Immature natural killer cell (primary cell): ENCODE data around the gene PNMA1. TPM values are rescaled to one million over a fixed set of nuclear protein-coding genes. Genes with fewer than 3 reads are reported as not detected.
A peak's percentile ranks its signal among the peaks of the same experiment; 100 is the strongest.

Experiments used
- DNase-seq, 3 donors: peaks; one replicate each; pipeline ENCODE4 v3.0.0; 2022; ENCODE audit warnings: mixed read lengths in 1 of 3
- H3K27ac Mint-ChIP-seq, 6 donors: one replicate each; pipeline ENCODE4 v1.8.0; 2020; ENCODE audit warnings: mixed read lengths in 6 of 6, mild to moderate bottlenecking in 5 of 6, inconsistent platforms in 4 of 6, moderate library complexity in 3 of 6
- H3K27me3 Mint-ChIP-seq, 3 donors: one replicate each; pipeline ENCODE4 v1.8.0; 2020 to 2021; ENCODE audit warnings: low read depth in 3 of 3, mild to moderate bottlenecking in 3 of 3, mixed read lengths in 3 of 3, moderate library complexity in 3 of 3, inconsistent platforms in 1 of 3
- H3K36me3 Mint-ChIP-seq, 3 donors: one replicate each; pipeline ENCODE4 v1.8.0; 2020; ENCODE audit warnings: mixed read lengths in 3 of 3, inconsistent platforms in 2 of 3, mild to moderate bottlenecking in 2 of 3
- H3K4me1 Mint-ChIP-seq, 2 donors: one replicate each; pipeline ENCODE4 v1.8.0; 2020; ENCODE audit warnings: inconsistent platforms in 2 of 2, mild to moderate bottlenecking in 2 of 2, mixed read lengths in 2 of 2, moderate library complexity in 1 of 2
- H3K4me3 Mint-ChIP-seq, 5 donors: one replicate each; pipeline ENCODE4 v1.8.0; 2020; ENCODE audit warnings: mild to moderate bottlenecking in 5 of 5, mixed read lengths in 5 of 5, inconsistent platforms in 3 of 5, moderate library complexity in 3 of 5
- H3K9me3 Mint-ChIP-seq, 6 donors: one replicate each; pipeline ENCODE4 v1.8.0; 2020; ENCODE audit warnings: mild to moderate bottlenecking in 6 of 6, mixed read lengths in 6 of 6, inconsistent platforms in 4 of 6, moderate library complexity in 3 of 6
- polyA plus RNA-seq, 3 donors: library from polyadenylated mRNA; unstranded; fragments of 300-500 nt; fragmentation: Illumina TruSeq; gene quantifications; one replicate each; pipeline ENCODE4 v1.2.3, GENCODE V29; 2021

The PNMA1 gene
- polyA plus RNA-seq, 3 donors from 2014 or later: 19.6 to 39.2 (median 23.8) TPM

DNA sequence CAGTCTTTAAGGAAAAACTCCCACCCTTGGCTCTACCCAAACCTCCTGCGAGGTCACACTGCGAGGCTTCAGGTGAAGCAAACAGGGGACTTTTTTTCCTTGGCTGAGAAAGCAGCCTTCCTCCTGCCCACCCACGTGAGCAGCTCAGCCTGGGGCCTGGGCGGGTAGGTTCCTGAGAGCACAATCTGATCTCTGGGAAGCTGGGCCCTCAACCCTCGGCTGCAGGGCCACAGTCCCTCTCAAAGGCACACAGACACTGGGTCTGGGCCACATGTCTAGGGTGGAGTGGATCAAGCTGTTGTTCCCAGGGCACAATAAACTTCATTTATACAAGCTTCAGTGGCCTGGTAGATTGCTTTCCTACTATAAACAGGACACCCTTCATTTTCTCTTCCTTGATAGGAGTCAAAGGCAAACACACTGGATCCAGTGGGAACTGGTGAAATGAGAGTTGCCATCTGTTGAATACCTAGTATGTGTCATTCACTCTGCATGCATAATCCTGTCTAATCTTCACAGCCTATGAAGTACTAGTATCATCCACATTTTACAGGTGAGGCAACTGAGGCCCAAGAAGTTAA is 41.3 kb upstream of the PNMA1 start:
- H3K9me3 Mint-ChIP-seq: no peaks in the 10 kb centered on the region
- H3K27me3 Mint-ChIP-seq: peaks cover 18 to 47% (median 30%) of the 10 kb centered on the region in 3 donors
- peak overlapping the region; percentile 93 to 99 (median 97) for H3K27ac Mint-ChIP-seq
- H3K4me1 Mint-ChIP-seq: peaks cover 85 to 89% of the 10 kb centered on the region in 2 donors
- peak overlapping the region; percentile 82 to 91 (median 88) for H3K4me3 Mint-ChIP-seq
- no peaks in the 10 kb centered on the region for H3K36me3 Mint-ChIP-seq
- DNase-seq: no peak

DNA sequence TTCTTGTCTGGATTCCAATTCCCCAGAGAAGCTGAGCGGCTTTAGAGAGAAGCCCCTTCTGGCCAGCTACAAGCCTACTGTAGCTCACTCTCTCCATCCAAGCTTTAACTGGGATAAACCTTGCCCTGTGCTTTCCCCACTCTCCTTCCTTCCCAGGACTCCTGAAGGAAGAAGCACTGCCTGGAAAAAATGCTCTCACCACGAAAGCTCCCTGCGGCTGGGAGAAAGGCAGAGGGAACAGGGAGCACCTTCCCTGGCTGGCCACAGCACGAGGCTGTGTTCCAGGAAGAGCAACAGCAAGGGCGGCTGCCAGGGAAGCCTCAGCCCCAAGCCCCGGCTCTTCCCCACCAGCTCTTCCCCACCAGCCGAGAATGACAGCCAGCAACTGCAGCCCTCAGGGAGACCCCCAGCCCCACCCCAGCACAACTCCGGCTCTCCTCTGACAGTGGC is 40.8 kb upstream of the PNMA1 start:
- no peaks in the 10 kb centered on the region for H3K9me3 Mint-ChIP-seq
- H3K36me3 Mint-ChIP-seq: no peaks in the 10 kb centered on the region
- H3K4me3 Mint-ChIP-seq: peak overlapping the region; percentile 82 to 91 (median 88)
- H3K4me1 Mint-ChIP-seq: peaks cover 88 to 89% of the 10 kb centered on the region in 2 donors
- H3K27me3 Mint-ChIP-seq: peaks cover 12 to 41% (median 25%) of the 10 kb centered on the region in 3 donors
- peak overlapping the region; percentile 93 to 99 (median 97) for H3K27ac Mint-ChIP-seq
- DNase-seq: no peak

GRCh38 chr14:73753887-73754795 is 40.0 kb upstream of the PNMA1 start:
- peak overlapping the region; percentile 82 to 91 (median 88) for H3K4me3 Mint-ChIP-seq

GRCh38 chr14:73753124-73753886 is 39.1 kb upstream of the PNMA1 start:
- H3K4me1 Mint-ChIP-seq: peaks cover 98 to 100% of the 10 kb centered on the region in 2 donors
- no peaks in the 10 kb centered on the region for H3K36me3 Mint-ChIP-seq
- DNase-seq: no peak
- H3K27me3 Mint-ChIP-seq: peaks cover 3 to 31% (median 18%) of the 10 kb centered on the region in 3 donors
- H3K4me3 Mint-ChIP-seq: peak overlapping the region; percentile 82 to 91 (median 88)
- no peaks in the 10 kb centered on the region for H3K9me3 Mint-ChIP-seq
- H3K27ac Mint-ChIP-seq: peak overlapping the region; percentile 93 to 99 (median 97)

More at GRCh38 chr14:73753887-73754795, 40.0 kb upstream of the PNMA1 start:
- H3K4me1 Mint-ChIP-seq: peaks cover 95 to 96% of the 10 kb centered on the region in 2 donors
- peaks cover 10 to 38% (median 23%) of the 10 kb centered on the region in 3 donors for H3K27me3 Mint-ChIP-seq
- DNase-seq: peak in 1 of 3 donors; percentile 36
- no peaks in the 10 kb centered on the region for H3K36me3 Mint-ChIP-seq
- no peaks in the 10 kb centered on the region for H3K9me3 Mint-ChIP-seq
- H3K27ac Mint-ChIP-seq: peak overlapping the region; percentile 93 to 99 (median 97)

DNA sequence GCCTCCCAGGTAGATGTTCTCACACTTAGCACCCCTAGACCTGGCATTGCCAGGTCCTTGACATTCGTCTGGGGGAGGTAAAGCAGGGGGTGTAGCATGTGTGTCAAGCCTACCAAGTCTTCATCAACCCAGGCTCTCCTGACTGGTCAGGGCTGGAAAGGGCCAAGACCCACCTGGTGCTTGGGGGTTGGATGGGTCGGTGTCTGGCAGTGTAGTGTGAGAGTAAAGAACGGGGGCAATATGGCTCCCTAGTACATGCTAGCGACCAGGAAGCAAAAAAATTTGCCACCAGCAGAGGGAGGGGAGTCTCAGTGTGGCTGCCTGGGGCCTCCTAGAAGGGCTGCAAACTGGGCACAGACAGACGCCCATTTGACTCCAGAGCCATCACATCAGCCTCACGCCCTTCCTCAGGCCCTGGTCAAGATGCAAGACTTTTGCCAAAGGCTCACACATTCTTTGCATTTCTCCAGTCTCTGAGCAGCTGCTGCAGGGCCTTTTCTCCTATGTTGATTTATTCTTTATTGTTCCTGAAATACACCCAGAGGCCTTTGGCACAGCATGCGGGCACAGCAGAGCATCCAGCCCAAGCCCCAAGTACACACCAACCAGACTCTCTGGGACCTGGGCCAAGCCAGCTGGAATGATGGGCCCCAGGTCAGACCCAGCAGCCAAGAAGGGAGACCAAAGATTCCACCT is 38.3 kb upstream of the PNMA1 start:
- Mint-ChIP-seq H3K27me3 (peaks cover 2 to 22% (median 13%) of the 10 kb centered on the region in 3 donors), H3K9me3 (no peaks in the 10 kb centered on the region), H3K36me3 (no peaks in the 10 kb centered on the region), H3K27ac (peak overlapping the region; percentile 93 to 99 (median 97)), H3K4me1 (peaks cover 98 to 100% of the 10 kb centered on the region in 2 donors), H3K4me3 (peak overlapping the region; percentile 56 to 91 (median 68))
- DNase-seq: peak; percentile 60 to 65 (median 64)

DNA sequence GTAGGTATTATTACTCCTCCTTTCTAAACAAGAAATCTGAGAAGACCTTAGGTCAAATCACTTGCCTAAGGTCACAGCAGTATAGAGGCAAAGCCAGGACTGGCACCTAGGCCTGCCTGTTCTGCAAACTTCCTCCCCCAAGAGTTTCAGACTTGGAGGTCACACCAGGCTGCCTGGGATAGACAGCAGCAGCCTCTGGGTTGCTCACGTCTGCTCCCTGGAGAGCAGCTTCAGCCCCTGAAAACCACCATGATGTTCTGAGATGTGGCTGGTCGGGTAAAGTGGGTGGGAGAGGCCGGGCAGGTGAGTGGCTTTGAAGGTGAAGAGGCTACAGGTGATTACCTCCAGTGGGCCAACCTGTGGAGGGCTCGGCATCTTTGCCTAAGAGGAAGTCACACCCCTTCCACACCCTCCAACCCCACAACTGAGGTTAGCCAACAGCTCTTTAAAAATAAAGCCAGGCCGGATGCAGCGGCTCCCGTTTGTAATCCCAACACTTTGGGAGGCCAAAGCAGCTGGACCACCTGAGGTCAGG is 37.0 kb upstream of the PNMA1 start:
- H3K4me3 Mint-ChIP-seq: peak overlapping the region; percentile 56 to 91 (median 68)
- peak in 2 of 3 donors; percentile 40 to 44 for DNase-seq
- no peaks in the 10 kb centered on the region for H3K9me3 Mint-ChIP-seq
- H3K27ac Mint-ChIP-seq: peak overlapping the region; percentile 93 to 99 (median 97)
- no peaks in the 10 kb centered on the region for H3K36me3 Mint-ChIP-seq
- H3K4me1 Mint-ChIP-seq: peaks cover 98% of the 10 kb centered on the region in 2 donors
- H3K27me3 Mint-ChIP-seq: peaks cover 2 to 19% (median 13%) of the 10 kb centered on the region in 3 donors

DNA sequence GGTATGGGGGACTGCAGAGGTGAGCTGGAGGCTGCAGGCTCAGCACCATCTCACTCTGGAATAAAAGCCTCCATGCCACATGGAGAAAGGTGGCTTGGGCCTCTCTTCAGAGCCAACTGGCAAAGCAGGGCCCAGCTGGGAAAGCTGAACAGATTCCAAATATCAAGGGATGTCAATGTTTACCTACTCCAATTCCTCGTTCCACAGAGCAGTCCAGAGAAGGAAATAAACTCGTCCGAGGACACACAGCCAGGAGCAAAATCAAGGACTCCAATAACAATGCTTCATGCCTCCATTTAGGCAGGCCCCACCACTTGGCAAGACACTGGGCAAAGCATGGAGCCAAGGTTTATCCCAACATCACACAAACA is 36.3 kb upstream of the PNMA1 start:
- H3K4me3 Mint-ChIP-seq: peak overlapping the region; percentile 49 to 91 (median 69)
- no peak for DNase-seq
- H3K27me3 Mint-ChIP-seq: peaks cover 3 to 18% (median 8%) of the 10 kb centered on the region in 3 donors
- H3K36me3 Mint-ChIP-seq: no peaks in the 10 kb centered on the region
- peaks cover 97% of the 10 kb centered on the region in 2 donors for H3K4me1 Mint-ChIP-seq
- peak overlapping the region; percentile 93 to 99 (median 97) for H3K27ac Mint-ChIP-seq
- H3K9me3 Mint-ChIP-seq: no peaks in the 10 kb centered on the region

- peak; percentile 39 to 40 (median 39) for DNase-seq
- Mint-ChIP-seq H3K27ac (peak overlapping the region; percentile 77 to 99 (median 96)), H3K9me3 (no peaks in the 10 kb centered on the region), H3K4me1 (peaks cover 97% of the 10 kb centered on the region in 2 donors), H3K4me3 (peak overlapping the region; percentile 54 to 91 (median 69)), H3K27me3 (peaks cover 4 to 12% (median 8%) of the 10 kb centered on the region in 3 donors), H3K36me3 (no peaks in the 10 kb centered on the region)
These were observed 35.7 kb upstream of the PNMA1 start for GRCh38 chr14:73749706-73750530.

- peaks cover 4 to 8% (median 4%) of the 10 kb centered on the region in 3 donors for H3K27me3 Mint-ChIP-seq
- H3K4me3 Mint-ChIP-seq: peak overlapping the region; percentile 33 to 71 (median 64)
- no peak for DNase-seq
- no peaks in the 10 kb centered on the region for H3K9me3 Mint-ChIP-seq
- no peaks in the 10 kb centered on the region for H3K36me3 Mint-ChIP-seq
- H3K4me1 Mint-ChIP-seq: peaks cover 97% of the 10 kb centered on the region in 2 donors
- H3K27ac Mint-ChIP-seq: peak overlapping the region; percentile 53 to 94 (median 80)
These were observed 34.7 kb upstream of the PNMA1 start for GRCh38 chr14:73748858-73749357.

DNA sequence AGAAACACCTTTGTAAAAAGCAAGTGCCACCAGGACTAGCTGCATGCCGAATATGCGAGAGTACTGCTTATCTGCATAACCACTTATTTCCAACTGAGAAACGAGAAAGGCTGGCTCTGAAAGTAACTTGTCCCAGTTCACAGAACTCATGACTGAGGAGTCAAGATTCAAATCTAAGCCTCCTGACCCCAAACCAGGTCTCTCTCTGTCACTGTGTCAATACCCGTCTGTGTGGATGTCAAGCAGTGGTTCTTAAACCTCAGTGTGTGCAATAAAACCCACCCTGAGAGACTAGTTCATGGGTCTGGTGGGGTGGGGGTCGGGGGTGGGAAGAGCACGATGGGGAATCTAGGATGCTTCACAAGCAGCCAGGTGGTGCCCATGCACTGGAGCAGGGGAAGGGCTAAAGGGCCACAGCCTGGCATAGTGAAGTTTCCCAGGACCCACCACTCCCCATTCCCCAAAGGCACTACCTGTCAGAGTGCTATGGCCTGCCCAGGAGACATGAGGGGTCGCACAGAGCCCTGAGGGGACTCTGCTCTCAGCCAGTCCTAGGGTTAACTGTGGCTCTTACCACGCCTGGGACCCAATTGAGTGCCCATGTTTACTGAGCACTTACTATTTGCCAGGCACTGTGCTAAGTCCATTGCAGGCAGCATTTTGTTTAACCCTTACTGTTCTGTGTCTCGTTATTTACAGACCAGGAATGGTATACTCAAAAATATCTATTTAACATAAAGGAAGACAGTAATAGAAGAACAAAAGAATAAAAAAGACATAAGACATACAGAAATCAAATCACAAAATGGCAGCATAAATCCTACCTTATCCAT is 33.4 kb upstream of the PNMA1 start:
- no peaks in the 10 kb centered on the region for H3K36me3 Mint-ChIP-seq
- H3K27me3 Mint-ChIP-seq: peaks cover 2 to 9% (median 6%) of the 10 kb centered on the region in 3 donors
- peak overlapping the region in 5 of 6 donors; percentile 46 to 94 (median 82) for H3K27ac Mint-ChIP-seq
- peaks cover 97% of the 10 kb centered on the region in 2 donors for H3K4me1 Mint-ChIP-seq
- H3K9me3 Mint-ChIP-seq: no peaks in the 10 kb centered on the region
- peak overlapping the region; percentile 11 to 47 (median 25) for H3K4me3 Mint-ChIP-seq
- DNase-seq: no peak
